ENCODE results near the gene NCSTN. TPM values are rescaled to one million over a fixed set of nuclear protein-coding genes. Genes with fewer than 3 reads are reported as not detected.

NCSTN gene
- total RNA-seq, 1 experiment from 2014 or later: 67.8 TPM

GRCh38 chr1:160404094-160404493 lies 60.9 kb downstream of the NCSTN start:
- Histone ChIP-seq H2BK12ac (ENCODE audit: insufficient read length, low read depth, low read length) (no peak overlapping the region), H3K9ac (ENCODE audit: extremely low read depth, insufficient read length, low read length) (no peak overlapping the region), H2BK20ac (ENCODE audit: low read depth, low read length, poor library complexity, severe bottlenecking) (no peak overlapping the region), H3K56ac (ENCODE audit: insufficient read length, low read depth, low read length) (no peak overlapping the region), H3K23ac (ENCODE audit: insufficient read length, low read depth, low read length) (no peak overlapping the region), H3K23me2 (ENCODE audit: insufficient read length, low read depth, low read length, poor library complexity, severe bottlenecking) (peaks cover 17% of the 10 kb centered on the region), H3K4ac (ENCODE audit: low read depth, low read length) (no peak overlapping the region), H3K27me3 (ENCODE audit: insufficient read depth, low read length) (no peaks in the 10 kb centered on the region), H3K79me2 (ENCODE audit: insufficient read depth, low read length) (peaks cover 24% of the 10 kb centered on the region; the same call in 1 of the 2 replicates), H3K4me1 (ENCODE audit: insufficient read depth, low read length) (peaks cover 26% of the 10 kb centered on the region; the same call in 1 of the 2 replicates), H4K20me1 (ENCODE audit: control insufficient read depth, insufficient read depth, insufficient read length) (no peaks in the 10 kb centered on the region), H3K18ac (ENCODE audit: insufficient read length, low read depth, low read length) (no peak overlapping the region), H4K91ac (ENCODE audit: insufficient read length, low read depth, low read length) (no peak overlapping the region), H4K5ac (ENCODE audit: insufficient read length, low read depth, low read length) (no peak overlapping the region), H2BK5ac (ENCODE audit: insufficient read length, low read length) (no peak overlapping the region), H3K14ac (ENCODE audit: insufficient read depth, low read length) (no peak overlapping the region), H3K79me1 (ENCODE audit: insufficient read depth, low read depth, low read length, poor library complexity, severe bottlenecking) (no peaks in the 10 kb centered on the region), H2AK5ac (ENCODE audit: insufficient read length, low read length) (no peak overlapping the region), H2AFZ (ENCODE audit: low read length) (no peak overlapping the region), H4K8ac (replicated peaks; ENCODE audit: insufficient read length, low read depth, low read length) (no peak overlapping the region), H3T11ph (ENCODE audit: low read length) (no peak overlapping the region), H2BK120ac (ENCODE audit: low read depth, low read length, poor library complexity, severe bottlenecking) (no peak overlapping the region), H3K27ac (ENCODE audit: insufficient read length, low read depth, low read length) (no peak overlapping the region), H2BK15ac (ENCODE audit: low read depth, low read length) (no peak overlapping the region), H3K4me2 (ENCODE audit: insufficient read depth, insufficient read length, low read length) (no peak overlapping the region), H3K9me3 (ENCODE audit: control insufficient read depth, low read depth, low read length) (no peaks in the 10 kb centered on the region)
- H3K36me3 Mint-ChIP-seq (ENCODE audit: insufficient read depth in 1 of 3, low read depth in 3 of 3): peaks cover 4 to 23% (median 7%) of the 10 kb centered on the region in 3 experiments; a peak in 6 of 7 replicates
- no peak for DNase-seq
- H3K9me3 Mint-ChIP-seq: no peaks in the 10 kb centered on the region
- WGBS (ENCODE audit: extremely low coverage, insufficient read length, low lambda C conversion rate): no CpG with 5 or more reads among the region's 3 CpGs
- no peak overlapping the region; a peak in 2 of 7 replicates for H3K27ac Mint-ChIP-seq
- TF ChIP-seq CTCF (conservative IDR thresholded peaks at IDR 0.05): no peak
- no peak overlapping the region; a peak in 1 of 5 replicates for H3K4me3 Mint-ChIP-seq
- H3K27me3 Mint-ChIP-seq (ENCODE audit: low read depth): no peaks in the 10 kb centered on the region
- H3K4me1 Mint-ChIP-seq: peaks cover 80 to 82% of the 10 kb centered on the region in 2 experiments

Data from H9 (cell line).